DMS53 (cell line): Measurements from ENCODE around the gene ELL.

Experiments used
- DNase-seq: peaks from one replicate; lab custom pipeline; 2025; lab: John Stamatoyannopoulos, UW

Gene ELL

DNA sequence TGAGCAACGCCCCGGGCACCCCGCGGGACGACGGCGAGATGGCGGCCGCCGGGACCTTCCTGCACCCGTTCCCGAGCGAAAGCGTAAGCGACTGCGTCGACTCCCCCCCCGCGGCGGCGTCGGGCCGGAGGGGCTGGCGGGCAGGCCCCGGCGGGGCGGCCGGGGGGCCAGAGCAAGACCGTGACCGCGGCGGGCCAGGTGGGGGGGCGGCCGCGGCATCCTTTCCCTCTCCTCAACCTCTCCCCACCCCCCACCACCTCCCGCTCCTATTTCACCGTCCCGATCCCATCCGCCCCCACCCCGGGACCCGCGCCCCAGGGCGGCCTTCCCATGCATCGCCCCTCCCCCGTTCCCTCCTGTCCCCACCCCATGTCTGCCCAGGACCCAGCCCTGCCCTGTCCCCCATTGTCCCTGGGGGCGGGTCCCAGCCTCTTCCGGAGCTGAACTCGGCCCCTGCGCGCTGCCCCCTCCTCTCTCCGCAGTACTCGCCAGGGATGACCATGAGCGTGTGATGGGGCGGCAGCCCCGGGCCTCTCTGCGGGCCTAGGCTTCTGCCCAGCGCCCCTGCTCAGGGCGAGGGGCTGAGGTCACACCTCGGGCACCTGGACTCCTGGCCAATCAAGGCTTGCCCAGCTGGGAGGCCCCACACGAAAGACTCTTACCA, 88.0 kb downstream of the ELL start:
- peak; percentile 61 for DNase-seq

- DNase-seq = peak; percentile 81
Observed at GRCh38 chr19:18433015-18433691, 88.7 kb downstream of the ELL start.

- DNase-seq = no peak
Observed at GRCh38 chr19:18432275-18433014, 89.4 kb downstream of the ELL start.

GRCh38 chr19:18431351-18432197, 90.3 kb downstream of the ELL start:
- DNase-seq = no peak

DNA sequence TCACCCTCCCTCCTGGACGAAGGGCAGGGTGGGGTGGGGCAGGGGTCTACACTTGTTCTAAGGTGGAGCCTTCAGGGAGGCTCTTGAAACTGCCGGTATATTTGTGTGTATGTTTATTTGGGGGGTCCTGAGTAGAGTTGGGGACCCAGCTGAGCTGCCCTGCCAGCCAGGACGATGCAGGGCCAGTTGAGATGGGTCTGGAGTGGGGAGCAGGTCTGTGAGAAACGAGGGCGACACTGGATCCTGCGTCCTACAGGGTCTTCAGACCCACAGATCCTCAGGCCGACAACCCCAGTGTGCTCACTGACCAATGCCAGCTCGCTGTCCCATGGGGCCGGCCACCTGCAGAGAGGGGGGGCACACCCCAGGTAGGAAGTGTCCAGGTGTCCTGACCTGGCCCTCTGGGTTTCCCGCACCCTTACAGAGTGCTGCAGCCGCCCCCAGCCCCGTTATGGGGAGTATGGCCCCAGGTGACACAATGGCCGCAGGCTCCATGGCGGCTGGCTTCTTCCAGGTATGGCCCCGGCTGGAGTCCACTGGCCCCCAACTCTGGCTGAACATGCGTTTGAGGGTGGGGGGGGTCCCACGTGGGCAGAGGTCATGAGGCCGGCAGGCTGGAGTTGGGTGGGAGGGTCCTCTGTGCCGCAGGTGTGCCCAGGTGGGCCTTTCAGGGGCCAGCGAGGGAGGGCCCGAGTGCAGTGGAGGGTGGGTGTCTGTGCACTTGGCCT, 91.3 kb downstream of the ELL start:
- DNase-seq = no peak

GRCh38 chr19:18429717-18430416, 92.0 kb downstream of the ELL start:
- DNase-seq = peak; percentile 46

DNA sequence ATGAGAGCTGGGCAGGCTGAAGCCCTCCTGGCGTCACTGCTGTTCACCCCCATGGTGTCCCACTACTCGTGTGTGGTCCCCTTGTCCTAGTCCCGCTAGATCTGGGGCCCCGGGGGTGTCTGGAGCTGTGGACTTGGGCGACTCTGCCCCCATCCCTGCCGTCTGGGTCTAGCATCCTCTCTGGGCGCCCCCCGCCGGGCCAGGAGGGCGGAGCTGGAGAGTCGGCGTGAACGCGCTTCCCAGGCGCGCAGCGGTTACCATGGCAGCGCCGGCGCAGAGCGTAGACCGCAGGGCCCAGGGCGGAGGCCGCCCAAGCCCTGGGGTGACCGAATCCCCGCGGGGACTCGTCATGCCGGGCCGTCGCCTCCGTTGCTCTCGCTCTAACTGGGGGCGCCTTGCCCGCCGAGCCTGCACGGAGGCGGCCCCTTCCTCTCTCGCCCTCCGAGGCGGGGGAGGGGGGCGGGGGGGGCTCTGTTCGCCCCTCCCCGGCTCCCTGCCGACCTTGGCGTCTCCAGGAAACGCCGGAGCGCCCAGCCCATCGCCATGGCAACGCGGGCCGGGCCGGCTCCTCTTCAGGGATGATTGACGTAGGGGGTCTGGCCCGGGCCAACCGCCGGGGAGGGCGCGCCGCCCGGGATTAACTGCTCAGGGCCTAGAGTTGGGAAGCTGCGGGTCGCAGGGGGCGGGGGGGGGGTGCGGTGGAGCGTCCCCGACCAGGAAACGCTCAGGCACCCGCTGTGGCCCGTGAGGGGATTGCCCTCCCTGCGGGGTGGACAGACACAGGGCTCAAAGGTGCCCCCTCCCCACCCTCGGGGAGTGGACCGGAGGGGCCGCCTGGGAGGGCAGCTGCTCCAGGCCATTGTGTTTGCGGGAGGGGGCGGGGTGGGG, 92.8 kb downstream of the ELL start:
- peak; percentile 94 for DNase-seq

DNA sequence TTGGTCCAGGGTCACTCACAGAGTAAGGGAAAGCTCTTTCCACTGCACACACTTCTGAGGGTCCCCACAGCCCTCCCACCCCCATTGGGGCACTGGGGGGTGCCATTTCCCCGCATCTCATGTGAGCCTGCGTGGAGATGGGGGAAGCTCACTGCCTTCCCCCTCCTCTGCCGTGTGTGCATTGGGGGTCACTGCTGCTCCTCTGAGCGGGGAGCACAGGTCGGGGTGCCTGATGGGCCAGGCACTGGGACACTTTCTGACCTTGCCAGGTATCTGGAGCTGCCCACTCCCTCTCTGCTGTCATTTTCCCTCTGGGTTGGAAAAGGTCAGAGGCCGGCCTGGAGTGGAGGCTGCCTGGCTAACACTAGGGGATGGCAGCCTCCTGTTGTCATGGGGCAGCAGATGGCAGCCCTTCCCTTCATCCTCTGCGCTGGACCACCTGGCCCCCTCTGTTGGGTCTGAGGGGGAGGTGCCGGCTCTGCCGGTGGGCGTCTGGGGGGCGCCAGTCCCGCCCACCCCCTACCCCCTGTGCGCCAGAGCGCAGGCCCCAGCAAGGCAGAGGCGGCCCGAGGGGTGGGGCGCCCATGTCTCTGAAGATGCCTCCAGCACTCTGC, 93.6 kb downstream of the ELL start:
- peak; percentile 58 for DNase-seq

- DNase-seq = no peak
Observed at GRCh38 chr19:18427743-18428113, 94.1 kb downstream of the ELL start.

- DNase-seq = no peak
Observed at GRCh38 chr19:18427080-18427742, 94.7 kb downstream of the ELL start.

DNA sequence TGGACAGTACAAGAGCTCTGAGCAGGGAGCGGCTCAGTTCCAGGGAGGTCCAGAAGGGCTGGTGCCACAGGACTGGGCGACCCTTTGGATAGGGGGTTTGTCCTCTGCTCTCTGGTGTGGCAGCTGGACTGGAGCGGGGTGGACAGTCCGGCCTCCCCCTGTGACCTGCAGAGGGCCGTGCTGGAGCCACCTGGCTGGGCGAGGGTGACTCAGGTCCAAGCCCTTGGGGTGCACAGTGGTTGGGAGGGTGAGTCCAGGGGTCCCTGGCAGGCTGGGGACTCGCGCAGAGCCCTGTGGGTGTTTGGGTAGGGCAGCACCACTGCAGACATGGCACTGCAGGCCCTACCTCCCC, 95.5 kb downstream of the ELL start:
- no peak for DNase-seq

DNA sequence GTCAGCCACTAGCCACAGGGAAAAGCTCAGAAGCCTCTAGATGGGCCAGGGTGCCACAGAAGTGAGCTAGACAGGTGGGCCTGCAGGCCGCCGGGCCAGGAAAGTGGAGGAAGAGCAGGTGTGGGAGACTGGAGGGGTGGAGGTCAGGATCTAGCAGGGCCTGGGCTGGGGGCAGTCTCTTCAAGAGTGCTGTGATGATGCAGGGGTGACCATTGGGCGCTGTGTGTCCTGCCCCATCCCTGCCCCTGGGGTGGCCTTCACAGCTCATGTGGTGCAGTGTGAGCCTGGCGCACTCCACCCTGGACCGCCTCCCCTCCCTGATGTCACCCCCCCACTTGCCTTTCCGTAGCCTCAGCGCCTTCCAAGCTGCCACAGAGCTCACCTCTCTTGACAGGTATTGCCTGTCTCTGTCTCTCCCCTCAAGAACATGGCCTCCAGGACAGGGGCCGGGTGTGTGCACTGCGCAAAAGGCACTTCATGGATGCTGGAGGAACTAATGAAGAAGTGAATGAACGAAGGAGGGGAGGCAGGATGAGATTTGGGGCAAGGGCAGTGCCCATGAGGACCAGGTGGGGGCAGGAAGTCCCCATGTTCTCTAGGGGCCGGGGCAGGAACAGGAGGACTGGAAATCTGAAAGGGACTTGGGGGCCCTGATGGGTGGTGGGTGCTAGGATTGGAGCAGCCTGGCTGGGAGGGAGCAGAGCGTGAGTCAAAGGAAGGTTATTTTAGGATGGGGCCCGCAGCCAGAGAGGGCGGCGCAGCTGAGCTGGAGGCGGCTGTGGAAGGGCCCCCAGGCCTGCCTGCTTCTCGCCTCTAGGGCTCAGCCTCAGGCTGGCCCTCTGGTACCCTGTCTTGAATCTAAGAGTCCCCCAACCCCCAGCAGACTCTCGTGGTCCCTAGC, 96.1 kb downstream of the ELL start:
- no peak for DNase-seq

- no peak for DNase-seq
Observed at GRCh38 chr19:18424890-18425514, 96.9 kb downstream of the ELL start.

DNA sequence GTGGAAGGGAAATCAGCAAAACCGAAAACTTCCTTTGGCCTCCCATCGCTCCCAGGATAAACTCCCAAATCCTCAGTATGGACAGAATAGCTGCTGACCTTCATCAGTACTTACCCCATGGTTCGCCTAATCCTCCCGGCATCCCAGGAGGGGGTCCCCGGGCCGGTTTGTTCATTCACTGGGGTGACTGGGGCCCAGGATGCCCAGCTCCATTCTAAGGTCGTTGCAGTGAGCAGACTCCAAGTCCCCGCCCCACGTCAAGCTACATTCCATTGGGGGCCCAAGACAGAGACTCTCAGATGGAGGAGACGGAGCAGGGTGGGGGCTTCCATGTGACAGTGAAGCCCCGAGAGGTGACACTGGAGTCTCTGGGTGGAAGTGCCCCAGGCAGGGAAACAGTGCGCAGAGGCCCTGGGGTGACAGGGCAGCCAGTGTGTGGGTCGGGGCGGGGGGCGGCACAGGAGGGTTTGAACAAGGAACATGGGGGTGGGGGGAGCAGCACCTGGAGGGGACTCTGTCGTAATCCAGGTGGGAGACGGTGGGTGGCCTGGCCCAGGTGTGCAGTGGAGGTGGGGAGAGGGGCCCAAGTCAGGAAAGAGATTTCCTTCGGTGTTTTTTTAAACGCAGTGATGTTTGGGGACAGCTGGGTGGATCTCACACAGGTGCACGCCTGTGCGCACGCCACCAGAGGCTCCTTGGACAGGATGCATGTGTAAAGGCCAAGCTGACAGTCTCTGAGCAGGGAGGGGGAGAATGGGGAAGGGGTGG, 97.6 kb downstream of the ELL start:
- no peak for DNase-seq

DNA sequence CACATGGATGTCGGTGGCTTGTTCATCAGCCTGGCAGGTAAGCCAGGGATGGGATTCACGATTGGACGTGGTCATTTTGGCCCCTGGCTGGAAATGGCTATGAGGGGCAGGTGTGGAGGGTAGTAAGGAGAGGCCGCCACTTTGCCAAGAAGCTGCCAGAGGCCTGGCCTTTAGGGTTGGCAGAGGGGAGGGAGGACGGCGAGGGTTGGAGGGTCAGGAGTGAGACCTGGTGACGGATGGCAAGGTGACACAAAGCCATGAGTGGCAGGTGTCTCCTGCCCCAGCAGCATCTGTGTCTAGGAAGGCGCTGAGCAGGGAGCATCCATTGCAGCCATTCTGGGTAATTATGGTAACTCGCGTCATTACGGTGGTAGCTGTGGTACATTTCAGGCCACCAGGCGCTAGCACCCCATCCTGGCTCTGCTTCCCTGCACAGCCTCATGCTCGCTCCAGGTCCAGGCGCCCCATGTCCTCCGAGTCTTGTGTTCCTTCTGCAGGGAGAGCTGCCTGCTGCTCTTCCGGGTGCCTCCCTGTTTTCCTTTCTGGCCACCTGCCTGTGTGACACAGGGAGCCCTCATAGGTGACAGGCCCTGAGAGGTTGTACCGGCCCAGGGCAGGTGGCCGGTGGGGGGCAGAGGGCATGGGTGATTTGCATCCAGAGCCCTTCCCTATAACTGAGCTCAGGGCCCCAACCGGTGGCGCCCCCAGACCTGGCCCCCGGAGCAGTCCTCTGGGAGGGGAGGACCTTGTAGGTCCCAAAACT, 98.4 kb downstream of the ELL start:
- peak; percentile 45 for DNase-seq
